H9 (cell line): ENCODE measurements around the gene TPP2. TPM values are rescaled to one million over a fixed set of nuclear protein-coding genes. Genes with fewer than 3 reads are reported as not detected.

Source experiments
- DNase-seq: peaks from one replicate; pipeline ENCODE4 v3.0.0-alpha.2; 2017
- H2AFZ ChIP-seq: one replicate; pipeline ENCODE4 v1.6.1; 2013; ENCODE audit warnings: mild to moderate bottlenecking, low read length, control low read depth, moderate library complexity
- H2AK5ac ChIP-seq: 2 replicates; pipeline ENCODE4 v1.6.1; 2013; ENCODE audit warnings: low read length, control low read depth, mixed read lengths; ENCODE audit not compliant: insufficient read length
- H2BK120ac ChIP-seq: one replicate; pipeline ENCODE4 v1.6.1; 2013; ENCODE audit warnings: low read depth, mild to moderate bottlenecking, low read length, control low read depth, inconsistent platforms; ENCODE audit not compliant: poor library complexity, severe bottlenecking
- H2BK12ac ChIP-seq: 2 replicates; pipeline ENCODE4 v1.6.1; 2013; ENCODE audit warnings: low read length, control low read depth, mixed read lengths, low read depth; ENCODE audit not compliant: insufficient read length
- H2BK15ac ChIP-seq: 2 replicates; pipeline ENCODE4 v1.6.1; 2013; ENCODE audit warnings: low read depth, low read length, control low read depth
- H2BK20ac ChIP-seq: one replicate; pipeline ENCODE4 v1.6.1; 2013; ENCODE audit warnings: low read depth, mild to moderate bottlenecking, low read length, control low read depth, inconsistent platforms; ENCODE audit not compliant: poor library complexity, severe bottlenecking
- H2BK5ac ChIP-seq: 2 replicates; pipeline ENCODE4 v1.6.1; 2013; ENCODE audit warnings: low read length, control low read depth, mixed read lengths; ENCODE audit not compliant: insufficient read length
- H3K14ac ChIP-seq: 2 replicates; pipeline ENCODE4 v1.6.1; 2013; ENCODE audit warnings: low read length, control low read depth; ENCODE audit not compliant: insufficient read depth
- H3K18ac ChIP-seq: 2 replicates; pipeline ENCODE4 v1.6.1; 2013; ENCODE audit warnings: low read depth, mild to moderate bottlenecking, mixed read lengths, low read length, control low read depth; ENCODE audit not compliant: insufficient read length
- H3K23ac ChIP-seq: 2 replicates; pipeline ENCODE4 v1.6.1; 2013; ENCODE audit warnings: low read length, control low read depth, mixed read lengths, low read depth; ENCODE audit not compliant: insufficient read length
- H3K23me2 ChIP-seq: 2 replicates; pipeline ENCODE4 v1.6.1; 2013; ENCODE audit warnings: low read depth, mild to moderate bottlenecking, mixed read lengths, low read length, control low read depth; ENCODE audit not compliant: insufficient read length, poor library complexity, severe bottlenecking
- H3K27ac ChIP-seq: 2 replicates; pipeline ENCODE4 v1.5.1; 2013; ENCODE audit warnings: low read length, control low read depth, mixed read lengths, low read depth; ENCODE audit not compliant: insufficient read length
- H3K27me3 ChIP-seq: 2 replicates; pipeline ENCODE4 v1.6.1; 2013; ENCODE audit warnings: low read length, control low read depth, inconsistent platforms; ENCODE audit not compliant: insufficient read depth
- H3K4ac ChIP-seq: 2 replicates; pipeline ENCODE4 v1.6.1; 2013; ENCODE audit warnings: low read depth, mild to moderate bottlenecking, control low read depth, inconsistent platforms, low read length, moderate library complexity
- H3K4me1 ChIP-seq: 2 replicates; pipeline ENCODE4 v1.6.1; 2013; ENCODE audit warnings: low read length, control low read depth, inconsistent platforms; ENCODE audit not compliant: insufficient read depth
- H3K4me2 ChIP-seq: 2 replicates; pipeline ENCODE4 v1.6.1; 2013; ENCODE audit warnings: low read length, control low read depth, mixed read lengths; ENCODE audit not compliant: insufficient read length, insufficient read depth
- H3K56ac ChIP-seq: 2 replicates; pipeline ENCODE4 v1.6.1; 2013; ENCODE audit warnings: low read depth, mild to moderate bottlenecking, mixed read lengths, low read length, control low read depth; ENCODE audit not compliant: insufficient read length
- H3K79me1 ChIP-seq: 2 replicates; pipeline ENCODE4 v1.6.1; 2013; ENCODE audit warnings: low read depth, mild to moderate bottlenecking, moderate library complexity, low read length, control low read depth, inconsistent platforms; ENCODE audit not compliant: insufficient read depth, poor library complexity, severe bottlenecking
- H3K79me2 ChIP-seq: 2 replicates; pipeline ENCODE4 v1.6.1; 2013; ENCODE audit warnings: low read length, control low read depth, inconsistent platforms; ENCODE audit not compliant: insufficient read depth
- H3K9ac ChIP-seq: 2 replicates; pipeline ENCODE4 v1.6.1; 2013; ENCODE audit warnings: low read length, control low read depth, mixed read lengths; ENCODE audit not compliant: insufficient read length; ENCODE audit errors: extremely low read depth
- H3K9me3 ChIP-seq: one replicate; pipeline ENCODE4 v1.6.1; 2013; ENCODE audit warnings: low read depth, low read length, inconsistent platforms; ENCODE audit not compliant: control insufficient read depth
- H3T11ph ChIP-seq: one replicate; pipeline ENCODE4 v1.6.1; 2013; ENCODE audit warnings: mild to moderate bottlenecking, low read length, control low read depth, inconsistent platforms
- H4K20me1 ChIP-seq: one replicate; pipeline ENCODE4 v1.6.1; 2013; ENCODE audit not compliant: control insufficient read depth, insufficient read length, insufficient read depth
- H4K5ac ChIP-seq: 2 replicates; pipeline ENCODE4 v1.6.1; 2013; ENCODE audit warnings: low read depth, mild to moderate bottlenecking, mixed read lengths, low read length, control low read depth; ENCODE audit not compliant: insufficient read length
- H4K8ac ChIP-seq: replicated peaks from 2 replicates; pipeline ENCODE4 v1.6.1; 2013; ENCODE audit warnings: low read length, control low read depth, mixed read lengths, low read depth; ENCODE audit not compliant: insufficient read length
- H4K91ac ChIP-seq: 2 replicates; pipeline ENCODE4 v1.6.1; 2013; ENCODE audit warnings: low read depth, mild to moderate bottlenecking, moderate library complexity, mixed read lengths, low read length, control low read depth; ENCODE audit not compliant: insufficient read length
- H3K27ac Mint-ChIP-seq, 3 experiments: 2 replicates in 2 of 3; 3 replicates in 1 of 3; pipeline ENCODE4 v1.8.0; 2020 to 2021; ENCODE audit warnings: mixed read lengths in 3 of 3, mild to moderate bottlenecking in 1 of 3, moderate library complexity in 1 of 3
- H3K27me3 Mint-ChIP-seq: 2 replicates; pipeline ENCODE4 v1.8.0; 2021; ENCODE audit warnings: low read depth, mild to moderate bottlenecking, moderate library complexity, mixed read lengths
- H3K36me3 Mint-ChIP-seq, 3 experiments: 2 replicates in 2 of 3; 3 replicates in 1 of 3; pipeline ENCODE4 v1.8.0; 2020 to 2021; ENCODE audit warnings: low read depth in 3 of 3, mixed read lengths in 3 of 3; ENCODE audit not compliant: insufficient read depth in 1 of 3
- H3K4me1 Mint-ChIP-seq, 2 experiments: 2 replicates each; pipeline ENCODE4 v1.8.0; 2020; ENCODE audit warnings: mixed read lengths in 2 of 2
- H3K4me3 Mint-ChIP-seq, 2 experiments: 2 replicates in 1 of 2; 3 replicates in 1 of 2; pipeline ENCODE4 v1.8.0; 2020 to 2021; ENCODE audit warnings: mild to moderate bottlenecking in 2 of 2, mixed read lengths in 2 of 2, moderate library complexity in 1 of 2
- H3K9me3 Mint-ChIP-seq, 2 experiments: 2 replicates in 1 of 2; 3 replicates in 1 of 2; pipeline ENCODE4 v1.8.0; 2020; ENCODE audit warnings: mild to moderate bottlenecking in 2 of 2, mixed read lengths in 2 of 2, moderate library complexity in 1 of 2
- CTCF ChIP-seq: fragments of 200-600 bp; sonication (generic); conservative IDR thresholded peaks from 3 replicates; pipeline ENCODE4 v1.8.0; 2021; ENCODE audit warnings: antibody characterized with exemption, mild to moderate bottlenecking
- WGBS: extraction: QIAGEN DNeasy Blood & Tissue Kit; methylation state at CpG from one replicate; pipeline ENCODE4 v1.1.7; 2013; ENCODE audit warnings: missing lambda C conversion rate, low lambda C conversion rate, mixed read lengths; ENCODE audit not compliant: insufficient read length; ENCODE audit errors: extremely low coverage; 5-methylcytosine and 5-hydroxymethylcytosine counted together
- total RNA-seq: library from RNA; stranded (reverse); gene quantifications from 2 replicates; pipeline ENCODE4 v1.2.1, GENCODE V29; 2021

The TPP2 gene
- total RNA-seq, 1 experiment from 2014 or later, result 63.5 TPM

GRCh38 chr13:102697264-102697663 is 100.5 kb downstream of the TPP2 start:
- Histone ChIP-seq H2BK15ac (no peak overlapping the region), H2AFZ (no peak overlapping the region), H3K4me1 (peaks cover 2% of the 10 kb centered on the region; the same call in 1 of the 2 replicates), H2BK20ac (no peak overlapping the region), H2BK120ac (no peak overlapping the region), H3K23ac (no peak overlapping the region), H3K56ac (no peak overlapping the region), H2BK5ac (no peak overlapping the region), H4K5ac (no peak overlapping the region), H3K9me3 (no peaks in the 10 kb centered on the region), H3K27ac (no peak overlapping the region), H4K20me1 (no peaks in the 10 kb centered on the region), H4K91ac (no peak overlapping the region), H3K79me2 (no peaks in the 10 kb centered on the region), H3K9ac (no peak overlapping the region), H3K18ac (no peak overlapping the region), H3K79me1 (no peaks in the 10 kb centered on the region), H2AK5ac (no peak overlapping the region), H4K8ac (no peak overlapping the region), H3K14ac (no peak overlapping the region; the same call in 1 of the 2 replicates), H3T11ph (no peak overlapping the region), H3K4me2 (no peak overlapping the region), H3K23me2 (no peaks in the 10 kb centered on the region), H3K4ac (no peak overlapping the region), H3K27me3 (no peaks in the 10 kb centered on the region), H2BK12ac (no peak overlapping the region)
- peaks cover 2% of the 10 kb centered on the region; the same call in 1 of the 2 replicates for H3K27me3 Mint-ChIP-seq
- WGBS, result no CpG with 5 or more reads among the region's 6 CpGs
- H3K4me3 Mint-ChIP-seq, result no peak overlapping the region
- no peak for TF ChIP-seq CTCF
- H3K4me1 Mint-ChIP-seq, result peaks cover 12 to 18% of the 10 kb centered on the region in 2 experiments
- peaks cover 0 to 4% (median 3%) of the 10 kb centered on the region in 3 experiments; a peak in 2 of 7 replicates for H3K36me3 Mint-ChIP-seq
- no peak overlapping the region; a peak in 1 of 7 replicates for H3K27ac Mint-ChIP-seq
- peaks cover 4 to 6% of the 10 kb centered on the region in 2 experiments for H3K9me3 Mint-ChIP-seq
- DNase-seq, result no peak
